NT2/D1 (cell line): ENCODE results near the gene SYNDIG1.

Source experiments
- DNase-seq: peaks from one replicate; pipeline ENCODE4 v3.0.0-alpha.2; 2011; ENCODE audit warnings: low read depth, low spot score
- H3K27me3 ChIP-seq: 2 replicates; pipeline ENCODE4 v1.6.0; 2011; ENCODE audit warnings: mild to moderate bottlenecking; ENCODE audit not compliant: insufficient read length, insufficient read depth
- H3K36me3 ChIP-seq: 2 replicates; pipeline ENCODE4 v1.6.1; 2011; ENCODE audit warnings: mild to moderate bottlenecking, low read length, mixed read lengths; ENCODE audit not compliant: insufficient read depth, insufficient read length
- H3K4me1 ChIP-seq: 2 replicates; pipeline ENCODE4 v1.5.1; 2011; ENCODE audit not compliant: insufficient read depth, insufficient read length
- H3K4me3 ChIP-seq: 2 replicates; pipeline ENCODE4 v1.5.1; 2011; ENCODE audit warnings: low read depth; ENCODE audit not compliant: insufficient read length
- H3K9ac ChIP-seq: 2 replicates; pipeline ENCODE4 v1.6.0; 2011; ENCODE audit warnings: low read depth; ENCODE audit not compliant: insufficient read length
- H3K9me3 ChIP-seq: 2 replicates; pipeline ENCODE4 v1.5.1; 2011; ENCODE audit warnings: mild to moderate bottlenecking, low read length; ENCODE audit not compliant: insufficient read depth
- SUZ12 ChIP-seq: IDR thresholded peaks from 2 replicates; pipeline ENCODE4 v1.6.1; 2011; ENCODE audit not compliant: insufficient read length, insufficient read depth; ENCODE audit errors: extremely low read depth
- YY1 ChIP-seq: IDR thresholded peaks from 2 replicates; pipeline ENCODE4 v1.6.1; 2011; ENCODE audit not compliant: insufficient read length, insufficient read depth
- ZNF274 ChIP-seq: IDR thresholded peaks from 2 replicates; pipeline ENCODE4 v1.6.1; 2011; ENCODE audit warnings: mild to moderate bottlenecking, low read depth, low read length

The SYNDIG1 gene

DNA sequence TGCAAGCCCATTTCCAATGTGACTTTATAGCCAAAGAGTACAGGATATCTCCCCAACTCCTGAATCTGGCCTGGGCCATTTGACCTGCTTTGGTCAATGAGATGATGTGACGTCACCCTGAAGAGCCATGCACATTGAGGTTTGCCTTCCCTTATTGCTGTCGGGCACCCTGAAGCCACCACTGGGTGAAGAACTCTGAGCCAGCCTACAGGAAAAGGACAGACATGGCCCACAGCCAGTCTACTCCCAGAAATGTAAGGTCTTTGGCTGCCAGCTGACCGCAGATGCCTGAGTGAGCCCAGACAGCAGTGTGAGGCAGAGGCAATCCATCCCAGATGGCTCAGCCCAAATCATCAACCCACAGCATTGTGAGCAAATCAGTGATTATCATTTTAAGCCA lies 3.7 kb upstream of the SYNDIG1 start:
- Histone ChIP-seq H3K36me3 (no peaks in the 10 kb centered on the region), H3K4me1 (no peaks in the 10 kb centered on the region), H3K9ac (no peak overlapping the region), H3K9me3 (no peaks in the 10 kb centered on the region), H3K27me3 (peaks cover 22% of the 10 kb centered on the region), H3K4me3 (no peak overlapping the region)
- no peak for TF ChIP-seq YY1
- no peak for TF ChIP-seq SUZ12
- DNase-seq, result no peak

DNA sequence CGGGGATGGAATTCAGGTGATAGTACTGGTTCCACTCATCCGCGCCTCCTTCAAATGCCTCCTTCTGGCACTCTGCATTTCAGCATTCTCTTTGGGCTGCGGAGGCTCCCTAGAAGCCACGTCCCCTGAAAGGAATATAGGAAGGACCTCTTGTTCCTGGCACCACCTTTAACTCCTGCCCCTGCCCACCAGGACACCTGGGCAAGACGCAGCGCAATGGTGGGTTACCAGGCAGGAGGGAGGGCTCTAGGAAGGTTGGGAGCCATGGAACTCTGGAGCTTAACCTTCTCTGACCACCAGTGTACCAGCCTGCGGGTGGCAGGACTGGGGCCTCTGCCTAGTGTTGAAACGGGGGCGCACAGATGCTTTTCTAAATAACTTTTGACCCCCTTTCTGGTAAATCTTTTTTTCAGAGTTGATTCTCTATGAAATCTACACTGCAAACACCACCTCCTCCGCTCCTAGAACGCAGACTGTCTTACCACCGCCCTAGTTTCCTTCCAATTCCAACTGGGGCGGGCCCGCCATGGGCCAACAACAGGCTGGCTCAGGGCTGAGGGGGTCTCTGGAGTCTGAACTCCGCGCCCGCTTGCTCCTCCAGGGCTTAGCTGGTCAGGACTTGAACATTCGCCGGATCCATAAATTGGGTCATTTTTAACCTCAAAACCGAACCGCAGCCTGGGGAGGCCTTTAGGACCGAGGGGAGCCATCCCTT lies 871 bp upstream of the SYNDIG1 start:
- Histone ChIP-seq H3K9me3 (no peaks in the 10 kb centered on the region), H3K9ac (peak overlapping the region; percentile 91), H3K36me3 (no peaks in the 10 kb centered on the region), H3K27me3 (peaks cover 29% of the 10 kb centered on the region), H3K4me1 (no peaks in the 10 kb centered on the region), H3K4me3 (peak overlapping the region; percentile 80)
- TF ChIP-seq ZNF274, result no peak
- no peak for TF ChIP-seq SUZ12
- no peak for TF ChIP-seq YY1
- no peak for DNase-seq

DNA sequence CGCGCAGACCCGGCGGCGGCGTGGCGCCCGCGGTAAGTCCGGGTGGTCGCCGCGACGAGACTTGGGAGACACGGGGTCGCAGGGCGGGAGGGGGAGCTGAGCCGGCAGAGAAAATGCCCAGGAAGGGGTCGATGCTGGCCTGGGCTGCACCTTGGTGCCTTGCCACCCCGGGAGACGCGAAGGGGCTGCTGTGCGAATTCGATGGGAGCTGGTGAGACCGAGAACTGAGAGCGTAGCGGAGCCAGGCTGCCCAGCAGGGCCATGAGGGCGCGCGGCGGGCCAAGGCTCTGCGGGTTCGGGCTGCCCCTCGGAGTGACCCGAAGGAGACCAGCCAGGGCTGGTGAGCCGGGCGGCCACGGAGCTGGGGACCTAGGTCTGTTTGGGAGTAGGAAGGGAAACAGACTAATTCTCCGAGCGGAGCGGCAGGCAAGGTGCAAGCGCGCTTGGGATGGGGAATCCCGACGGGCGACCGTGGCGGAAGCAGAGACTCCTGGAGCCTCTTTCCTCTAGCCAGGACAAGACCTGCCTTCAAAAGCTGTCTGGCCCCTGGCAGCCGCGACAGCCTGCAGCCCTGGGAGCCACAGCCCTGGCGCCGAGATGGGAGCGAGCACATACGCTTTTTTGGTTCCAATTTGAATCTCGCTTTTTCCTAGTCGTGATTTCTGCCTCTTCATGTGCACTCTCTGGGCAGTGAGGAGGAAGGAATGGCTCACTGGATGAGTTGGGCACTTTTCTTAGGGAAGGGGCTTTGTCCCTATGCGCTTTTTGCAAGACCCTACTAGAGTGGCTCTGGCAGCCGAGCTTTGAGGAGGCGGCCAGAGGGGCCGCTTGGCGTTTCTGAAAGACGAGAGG lies 691 bp downstream of the SYNDIG1 start:
- DNase-seq, result no peak
- Histone ChIP-seq H3K4me3 (peak overlapping the region; percentile 80), H3K36me3 (no peaks in the 10 kb centered on the region), H3K27me3 (peaks cover 26% of the 10 kb centered on the region), H3K4me1 (no peaks in the 10 kb centered on the region), H3K9ac (peak overlapping the region; percentile 91), H3K9me3 (no peaks in the 10 kb centered on the region)
- TF ChIP-seq SUZ12 (no peak), ZNF274 (no peak), YY1 (no peak)

DNA sequence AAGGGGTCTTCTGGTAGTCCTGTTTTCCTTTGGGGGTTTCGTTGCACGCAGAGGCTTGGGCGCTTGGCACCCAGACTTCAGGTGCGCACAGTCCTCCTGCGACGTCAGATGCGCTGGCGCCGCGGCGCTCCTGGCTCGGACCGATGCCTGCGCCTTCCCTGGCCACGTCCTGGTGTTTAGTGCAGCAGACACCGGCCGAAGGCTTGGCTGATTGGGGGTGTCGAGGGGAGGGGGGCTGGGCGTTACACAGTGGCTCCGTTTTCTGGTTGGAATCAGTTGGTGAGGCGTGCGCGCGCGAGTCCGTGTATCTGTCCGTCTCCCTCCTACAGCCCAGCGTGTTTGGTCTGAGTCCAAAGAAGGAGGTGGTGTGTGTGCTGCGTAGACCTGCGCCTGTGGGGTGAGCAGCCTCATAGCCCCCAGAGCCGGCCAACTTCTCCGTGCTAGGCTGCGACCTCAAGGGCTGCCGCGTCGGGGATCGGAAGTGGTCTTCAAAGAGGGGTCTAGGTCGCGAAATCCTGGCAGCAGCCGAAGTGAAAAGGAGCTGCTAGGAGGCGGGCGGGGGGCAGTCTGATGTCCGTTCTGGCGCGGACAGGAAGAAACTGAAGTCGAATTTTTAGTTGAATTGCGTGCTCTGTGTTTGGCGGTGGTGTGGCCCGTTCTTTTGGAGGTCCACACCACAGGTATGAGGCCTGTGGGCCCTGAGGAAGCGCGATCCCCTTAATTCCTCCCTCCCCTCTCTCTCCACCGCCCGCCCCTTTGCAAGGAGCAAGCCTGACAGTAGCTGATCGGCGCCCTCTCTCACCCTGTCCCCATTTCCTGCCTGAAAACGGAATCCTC lies 1.5 kb downstream of the SYNDIG1 start:
- Histone ChIP-seq H3K9me3 (no peaks in the 10 kb centered on the region), H3K27me3 (peaks cover 22% of the 10 kb centered on the region), H3K4me3 (peak overlapping the region; percentile 80), H3K9ac (peak overlapping the region; percentile 91), H3K4me1 (no peaks in the 10 kb centered on the region), H3K36me3 (no peaks in the 10 kb centered on the region)
- no peak for TF ChIP-seq ZNF274
- no peak for DNase-seq

DNA sequence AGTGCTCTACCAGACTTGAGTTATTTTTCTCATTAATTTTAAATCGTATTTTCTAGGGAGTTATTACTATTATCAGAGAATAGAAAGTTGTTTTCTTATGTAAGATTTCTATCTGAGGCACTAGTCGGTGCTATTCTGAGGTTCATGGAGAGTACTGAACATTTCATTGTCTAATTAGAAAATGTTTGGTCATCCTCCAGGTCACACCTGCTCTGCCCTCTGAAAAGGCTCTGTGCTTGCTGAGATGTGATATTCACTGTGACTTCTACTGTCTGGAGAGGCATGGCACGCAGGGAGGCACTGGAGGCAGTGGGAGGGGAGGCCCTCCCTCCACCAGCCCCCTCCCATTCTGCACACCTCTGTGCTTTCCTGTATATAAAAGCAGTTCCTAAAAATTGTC lies 3.0 kb downstream of the SYNDIG1 start:
- H3K27me3 ChIP-seq, result peaks cover 22% of the 10 kb centered on the region
- no peak for DNase-seq
- TF ChIP-seq YY1 (no peak), ZNF274 (no peak), SUZ12 (no peak)
- no peaks in the 10 kb centered on the region for H3K9me3 ChIP-seq
- no peak overlapping the region for H3K9ac ChIP-seq
- no peak overlapping the region for H3K4me3 ChIP-seq
- H3K36me3 ChIP-seq, result no peaks in the 10 kb centered on the region
- H3K4me1 ChIP-seq, result peaks cover 2% of the 10 kb centered on the region

DNA sequence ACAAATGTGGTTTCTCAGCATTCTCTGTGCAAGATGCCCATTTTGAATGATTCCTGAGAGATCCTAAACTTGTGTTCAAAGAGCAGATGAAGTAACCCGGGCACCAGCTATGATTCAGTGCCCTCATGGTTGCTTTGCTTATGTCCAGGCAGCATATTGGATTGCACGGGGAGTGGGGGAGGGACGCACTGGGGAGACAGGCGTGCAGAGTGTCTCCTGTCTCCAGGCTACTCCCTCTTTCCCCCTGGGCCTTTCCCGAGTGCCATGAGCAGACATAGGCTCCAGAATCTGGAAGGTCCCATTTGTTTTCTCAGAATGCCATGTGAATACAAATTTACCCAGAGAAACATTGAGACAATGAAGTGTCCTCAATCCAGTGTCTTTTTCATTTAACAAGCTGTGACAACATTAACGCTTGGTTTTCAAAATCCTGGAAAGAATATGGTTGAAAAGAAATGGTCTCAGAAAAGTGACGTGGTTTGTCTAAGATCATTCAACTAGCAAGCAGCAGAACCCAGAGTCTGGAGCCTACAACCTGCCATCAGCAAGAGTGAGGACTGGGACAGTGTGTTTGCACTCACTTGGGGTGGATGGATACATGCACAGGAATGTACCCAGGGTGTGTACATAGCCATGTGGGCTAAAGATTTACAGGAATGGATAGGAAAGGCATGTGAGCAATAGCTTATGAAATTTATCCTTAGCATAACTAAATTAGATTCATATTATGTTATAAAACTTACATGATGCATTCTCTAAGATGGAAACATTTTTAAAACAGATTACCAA lies 4.2 kb downstream of the SYNDIG1 start:
- TF ChIP-seq ZNF274 (no peak), SUZ12 (no peak), YY1 (no peak)
- no peaks in the 10 kb centered on the region for H3K36me3 ChIP-seq
- H3K4me1 ChIP-seq, result peaks cover 2% of the 10 kb centered on the region
- H3K9ac ChIP-seq, result no peak overlapping the region
- H3K4me3 ChIP-seq, result no peak overlapping the region
- no peak for DNase-seq
- H3K9me3 ChIP-seq, result no peaks in the 10 kb centered on the region
- peaks cover 16% of the 10 kb centered on the region for H3K27me3 ChIP-seq
